Right cardiac atrium (tissue), 5 donors: Measurements from ENCODE around the gene FOXM1. TPM values are rescaled to one million over a fixed set of nuclear protein-coding genes. Genes with fewer than 3 reads are reported as not detected.
"Not testable (repeated sequence)": the region's sequence is repeated elsewhere in the genome, so short reads cannot be mapped to it uniquely, and the experiment has no call there.

Experiments
- ATAC-seq, 2 donors: fragments of 200-7000 bp; cut with Tn5 transposase; one replicate each; pipeline versions ENCODE4 v1.8.0 to v1.9.1; 2020; ENCODE audit warnings: moderate library complexity in 2 of 2, mild to moderate bottlenecking in 1 of 2
- DNase-seq, 3 donors: peaks; one replicate each; pipeline ENCODE4 v3.0.0-alpha.2; 2020
- H3K27ac ChIP-seq: one replicate; pipeline ENCODE4 v1.5.1; 2013; ENCODE audit warnings: mild to moderate bottlenecking, low read length, control low read depth, moderate library complexity
- H3K27me3 ChIP-seq: one replicate; pipeline ENCODE4 v1.6.1; 2013; ENCODE audit not compliant: control insufficient read depth, insufficient read depth
- H3K4me1 ChIP-seq: one replicate; pipeline ENCODE4 v1.6.1; 2013; ENCODE audit warnings: low read length; ENCODE audit not compliant: control insufficient read depth, insufficient read depth
- H3K4me3 ChIP-seq: one replicate; pipeline ENCODE4 v1.5.1; 2013; ENCODE audit warnings: low read length, control low read depth
- H3K9me3 ChIP-seq: one replicate; pipeline ENCODE4 v1.6.1; 2013; ENCODE audit warnings: low read length; ENCODE audit not compliant: control insufficient read depth
- WGBS: extraction: QIAGEN DNeasy Blood & Tissue Kit; methylation state at CpG from one replicate; pipeline ENCODE4 v1.1.7; 2013; 5-methylcytosine and 5-hydroxymethylcytosine counted together
- intact Hi-C, 4 donors: fragments of 100-400 bp; cut with DNase I; formaldehyde crosslinking; loops; one replicate each; pipeline versions ENCODE4 v1.11.0 to v1.14.0; 2022 to 2023
- polyA plus RNA-seq: library from polyadenylated mRNA; stranded (reverse); fragments of 200-250 nt; gene quantifications from one replicate; pipeline ENCODE4 v1.2.3, GENCODE V29; 2013
- total RNA-seq, 4 donors: library from RNA; stranded (reverse); fragmentation: NEBNext Ultra II Directional; extraction: Animal tissue kit (Norgen Biotek cat#: 25700); gene quantifications; one replicate each; pipeline ENCODE4 v1.2.1, GENCODE V29; 2021
- donor health status: healthy with polysubstance abuse.
- donor health status: DM: no; HTN: yes; CAD: no.
- donor health status: DM: no; HTN: no; CAD: no.
- donor health status: DM: no; HTN: yes; CAD: no; lungs with severe emphysema.
- donor health status: DM: yes; HTN: yes; CAD: no.

The FOXM1 gene
- total and polyA plus RNA-seq, 5 donors: 0.20 to 1.7 (median 0.51) TPM

GRCh38 chr12:2879853-2880252 is 2.9 kb upstream of the FOXM1 start:
- no peak overlapping the region for H3K27ac ChIP-seq
- H3K4me1 ChIP-seq: peaks cover 4% of the 10 kb centered on the region
- no peak for ATAC-seq
- no peak overlapping the region for H3K4me3 ChIP-seq
- WGBS: 97% methylated on average over 3 of the region's 3 CpGs
- DNase-seq: no peak
- H3K9me3 ChIP-seq: no peaks in the 10 kb centered on the region
- H3K27me3 ChIP-seq: no peaks in the 10 kb centered on the region
- intact Hi-C loops: loop anchor here in 3 of 4 donors (10.0 kb wide), 2 partner anchors 65 to 155 kb away; no protein-coding TSS in a partner anchor

- WGBS: 57% methylated on average over 16 of the region's 16 CpGs
- intact Hi-C loops: no loop called here
- no peak for ATAC-seq
Measured at GRCh38 chr12:2877953-2878732, 1.2 kb upstream of the FOXM1 start.

GRCh38 chr12:2876431-2877046 is 435 bp downstream of the FOXM1 start:
- ATAC-seq: no peak
- H3K27ac ChIP-seq: no peak overlapping the region
- peaks cover 4% of the 10 kb centered on the region for H3K4me1 ChIP-seq
- peak in 1 of 3 donors; percentile 62 for DNase-seq
- H3K4me3 ChIP-seq: peak overlapping the region; percentile 82
- H3K27me3 ChIP-seq: no peaks in the 10 kb centered on the region
- 4% methylated on average over 38 of the region's 38 CpGs for WGBS
- intact Hi-C loops: no loop called here
- no peaks in the 10 kb centered on the region for H3K9me3 ChIP-seq

More at GRCh38 chr12:2877953-2878732, 1.2 kb upstream of the FOXM1 start:
- no peak for DNase-seq
- H3K27me3 ChIP-seq: no peaks in the 10 kb centered on the region
- H3K9me3 ChIP-seq: no peaks in the 10 kb centered on the region
- peak overlapping the region; percentile 82 for H3K4me3 ChIP-seq
- H3K4me1 ChIP-seq: peaks cover 4% of the 10 kb centered on the region
- H3K27ac ChIP-seq: no peak overlapping the region

GRCh38 chr12:2868986-2869632 is 7.9 kb downstream of the FOXM1 start:
- H3K4me1 ChIP-seq, intact Hi-C loops, H3K27me3 ChIP-seq, ATAC-seq, H3K9me3 ChIP-seq, H3K4me3 ChIP-seq, DNase-seq, H3K27ac ChIP-seq: not testable (repeated sequence)
- 98% methylated on average over 9 of the region's 9 CpGs for WGBS

GRCh38 chr12:2864198-2864597 is 12.8 kb downstream of the FOXM1 start:
- Histone ChIP-seq H3K27me3 (no peaks in the 10 kb centered on the region), H3K4me3 (no peak overlapping the region), H3K4me1 (no peaks in the 10 kb centered on the region), H3K27ac (no peak overlapping the region), H3K9me3 (no peaks in the 10 kb centered on the region)
- intact Hi-C loops: no loop called here
- WGBS: 98% methylated on average over 9 of the region's 9 CpGs
- DNase-seq: no peak
- ATAC-seq: no peak

- intact Hi-C loops, H3K27ac ChIP-seq, H3K4me3 ChIP-seq, H3K9me3 ChIP-seq, ATAC-seq, H3K4me1 ChIP-seq, H3K27me3 ChIP-seq, DNase-seq: not testable (repeated sequence)
- 94% methylated on average over 7 of the region's 7 CpGs for whole genome bisulfite sequencing
Measured at GRCh38 chr12:2863402-2863801, 13.6 kb downstream of the FOXM1 start.

GRCh38 chr12:2862876-2863275 is 14.1 kb downstream of the FOXM1 start:
- ATAC-seq (peak; percentile 73 to 84), DNase-seq (peak in 1 of 3 donors; percentile 60)
- Histone ChIP-seq H3K4me1 (no peaks in the 10 kb centered on the region), H3K9me3 (no peaks in the 10 kb centered on the region), H3K27me3 (no peaks in the 10 kb centered on the region), H3K4me3 (no peak overlapping the region), H3K27ac (no peak overlapping the region)
- intact Hi-C loops: no loop called here
- 73% methylated on average over 7 of the region's 7 CpGs for WGBS

- no peak for ATAC-seq
- Histone ChIP-seq H3K27ac (no peak overlapping the region), H3K4me1 (no peaks in the 10 kb centered on the region), H3K27me3 (no peaks in the 10 kb centered on the region), H3K4me3 (no peak overlapping the region), H3K9me3 (no peaks in the 10 kb centered on the region)
- no peak for DNase-seq
- intact Hi-C loops: no loop called here
Measured at GRCh38 chr12:2860170-2860569, 16.8 kb downstream of the FOXM1 start.

- intact Hi-C loops: loop anchor here in 3 of 4 donors (10.0 kb wide), 1 partner anchor 176 kb away; no protein-coding TSS in a partner anchor
- no peak overlapping the region for H3K4me3 ChIP-seq
- no peak overlapping the region for H3K27ac ChIP-seq
- ATAC-seq (peak in 1 of 2 donors; percentile 9), DNase-seq (peak in 1 of 3 donors; percentile 52)
- no peaks in the 10 kb centered on the region for H3K27me3 ChIP-seq
- H3K4me1 ChIP-seq: no peaks in the 10 kb centered on the region
- 82% methylated on average over 12 of the region's 12 CpGs for WGBS
- H3K9me3 ChIP-seq: no peaks in the 10 kb centered on the region
Measured at GRCh38 chr12:2858944-2859421, 18.0 kb downstream of the FOXM1 start.

- Histone ChIP-seq H3K4me1 (no peaks in the 10 kb centered on the region), H3K9me3 (no peaks in the 10 kb centered on the region), H3K27ac (peak overlapping the region; percentile 3), H3K27me3 (no peaks in the 10 kb centered on the region), H3K4me3 (no peak overlapping the region)
- intact Hi-C loops: loop anchor here in 3 of 4 donors (10.0 kb wide), 1 partner anchor 176 kb away; no protein-coding TSS in a partner anchor
- peak in 1 of 3 donors; percentile 51 for DNase-seq
- peak; percentile 23 to 65 for ATAC-seq
- 73% methylated on average over 2 of the region's 2 CpGs for WGBS
Measured at GRCh38 chr12:2858334-2858733, 18.6 kb downstream of the FOXM1 start.

- WGBS: 95% methylated on average over 7 of the region's 7 CpGs
- no peak for ATAC-seq
- no peak overlapping the region for H3K4me3 ChIP-seq
- H3K4me1 ChIP-seq: no peaks in the 10 kb centered on the region
- H3K9me3 ChIP-seq: no peaks in the 10 kb centered on the region
- no peaks in the 10 kb centered on the region for H3K27me3 ChIP-seq
- intact Hi-C loops: loop anchor here in 3 of 4 donors (10.0 kb wide), 1 partner anchor 177 kb away; no protein-coding TSS in a partner anchor
- no peak for DNase-seq
- no peak overlapping the region for H3K27ac ChIP-seq
Measured at GRCh38 chr12:2857576-2857975, 19.4 kb downstream of the FOXM1 start.
